Astrocyte (in vitro differentiated cells and primary cell): ENCODE data around the gene NCOA4. TPM values are rescaled to one million over a fixed set of nuclear protein-coding genes. Genes with fewer than 3 reads are reported as not detected.

ENCODE experiments used
- DNase-seq: peaks from one replicate; pipeline ENCODE4 v3.0.0-alpha.2; 2010; ENCODE audit warnings: low read depth
- FAIRE-seq: peaks from 2 replicates; lab custom pipeline; 2011; peaks lifted over from hg19 to GRCh38; lab: Jason Lieb, UNC
- H2AFZ ChIP-seq: 2 replicates; pipeline ENCODE4 v1.6.0; 2012; ENCODE audit warnings: low read depth, low read length, inconsistent platforms
- H3K27ac ChIP-seq: 2 replicates; pipeline ENCODE4 v1.5.1; 2011; ENCODE audit warnings: low read depth, low read length, inconsistent platforms
- H3K27me3 ChIP-seq: 2 replicates; pipeline ENCODE4 v1.6.0; 2011; ENCODE audit warnings: low read length, inconsistent platforms; ENCODE audit not compliant: insufficient read depth
- H3K36me3 ChIP-seq: 2 replicates; pipeline ENCODE4 v1.5.1; 2011; ENCODE audit warnings: low read length, inconsistent platforms; ENCODE audit not compliant: insufficient read depth
- H3K4me1 ChIP-seq: 2 replicates; pipeline ENCODE4 v1.5.1; 2011; ENCODE audit warnings: low read length, inconsistent platforms; ENCODE audit not compliant: insufficient read depth
- H3K4me2 ChIP-seq: 2 replicates; pipeline ENCODE4 v1.6.0; 2012; ENCODE audit warnings: low read length, inconsistent platforms
- H3K4me3 ChIP-seq: 2 replicates; pipeline ENCODE4 v1.5.1; 2011; ENCODE audit warnings: low read depth, mild to moderate bottlenecking, low read length, inconsistent platforms; ENCODE audit not compliant: insufficient read depth
- H3K79me2 ChIP-seq: 2 replicates; pipeline ENCODE4 v1.6.0; 2012; ENCODE audit warnings: mild to moderate bottlenecking, low read length, inconsistent platforms; ENCODE audit not compliant: insufficient read depth
- H3K9ac ChIP-seq: 2 replicates; pipeline ENCODE4 v1.6.0; 2012; ENCODE audit warnings: mild to moderate bottlenecking, low read length, inconsistent platforms
- H3K9me3 ChIP-seq: 2 replicates; pipeline ENCODE4 v1.5.1; 2012; ENCODE audit warnings: low read depth, mild to moderate bottlenecking, low read length, inconsistent platforms; ENCODE audit not compliant: insufficient read depth
- H4K20me1 ChIP-seq: 2 replicates; pipeline ENCODE4 v1.6.0; 2012; ENCODE audit warnings: low read length, inconsistent platforms; ENCODE audit not compliant: insufficient read depth
- H3K27ac Mint-ChIP-seq: one replicate; pipeline ENCODE4 v1.8.0; 2021; ENCODE audit warnings: mild to moderate bottlenecking, mixed read lengths; ENCODE audit not compliant: unreplicated experiment
- H3K27me3 Mint-ChIP-seq: one replicate; pipeline ENCODE4 v1.8.0; 2021; ENCODE audit warnings: low read depth, mixed read lengths; ENCODE audit not compliant: unreplicated experiment
- H3K36me3 Mint-ChIP-seq: one replicate; pipeline ENCODE4 v1.8.0; 2021; ENCODE audit warnings: low read depth, mixed read lengths; ENCODE audit not compliant: unreplicated experiment
- H3K4me1 Mint-ChIP-seq: one replicate; pipeline ENCODE4 v1.8.0; 2021; ENCODE audit warnings: low read depth, mixed read lengths; ENCODE audit not compliant: unreplicated experiment
- H3K4me3 Mint-ChIP-seq: one replicate; pipeline ENCODE4 v1.8.0; 2021; ENCODE audit warnings: mild to moderate bottlenecking, moderate library complexity, mixed read lengths; ENCODE audit not compliant: unreplicated experiment
- H3K9me3 Mint-ChIP-seq: one replicate; pipeline ENCODE4 v1.8.0; 2021; ENCODE audit warnings: mild to moderate bottlenecking, mixed read lengths; ENCODE audit not compliant: unreplicated experiment
- EZH2 ChIP-seq: IDR thresholded peaks from 2 replicates; pipeline ENCODE4 v1.6.1; 2012; ENCODE audit warnings: mild to moderate bottlenecking, low read length, inconsistent platforms; ENCODE audit not compliant: insufficient read depth
- total RNA-seq: library from RNA; stranded (reverse); gene quantifications from 2 replicates; pipeline ENCODE4 v1.2.1, GENCODE V29; 2021
- TF ChIP-seq, protein P1 (sequence below): IDR thresholded peaks from 2 replicates; pipeline ENCODE4 v1.5.1; 2011; ENCODE audit warnings: low read depth, mild to moderate bottlenecking, inconsistent platforms, low read length, moderate library complexity; ENCODE audit not compliant: insufficient read depth

Gene NCOA4
- total RNA-seq, 1 donor from 2014 or later: 120 TPM

DNA sequence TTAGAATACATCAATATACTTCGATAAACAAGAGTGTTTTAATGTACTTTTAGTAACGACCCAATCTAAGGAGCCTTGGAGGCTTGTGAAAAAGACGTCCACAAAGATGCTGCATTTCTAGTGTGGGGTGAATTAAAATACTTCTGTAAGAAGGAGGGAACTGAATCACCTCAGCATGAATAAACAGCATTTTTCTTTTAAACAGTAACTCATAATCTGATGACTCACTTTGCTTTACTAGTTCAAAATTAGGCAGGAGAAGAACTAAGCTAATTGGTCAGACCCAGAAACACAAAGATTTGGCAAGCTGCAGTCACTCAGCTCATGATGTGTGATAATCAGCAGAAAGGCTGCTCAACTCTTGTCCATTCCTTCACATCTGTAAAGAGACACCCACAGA is 24.2 kb downstream of the NCOA4 start:
- Histone ChIP-seq H3K36me3 (peaks cover 57% of the 10 kb centered on the region), H3K4me2 (peak overlapping the region; percentile 59), H3K9ac (peak overlapping the region; percentile 5), H2AFZ (no peak overlapping the region), H3K27ac (peak overlapping the region; percentile 43), H3K9me3 (no peaks in the 10 kb centered on the region), H3K79me2 (peaks cover 26% of the 10 kb centered on the region), H3K27me3 (no peaks in the 10 kb centered on the region), H4K20me1 (peaks cover 53% of the 10 kb centered on the region), H3K4me1 (peaks cover 9% of the 10 kb centered on the region), H3K4me3 (no peak overlapping the region)
- Mint-ChIP-seq H3K27ac (no peak overlapping the region), H3K36me3 (peaks cover 25% of the 10 kb centered on the region), H3K9me3 (no peaks in the 10 kb centered on the region), H3K4me3 (no peak overlapping the region), H3K27me3 (no peaks in the 10 kb centered on the region), H3K4me1 (peaks cover 13% of the 10 kb centered on the region)
- DNase-seq (peak; percentile 80), FAIRE-seq (no peak)
- TF ChIP-seq EZH2: no peak
- TF ChIP-seq, protein P1, sequence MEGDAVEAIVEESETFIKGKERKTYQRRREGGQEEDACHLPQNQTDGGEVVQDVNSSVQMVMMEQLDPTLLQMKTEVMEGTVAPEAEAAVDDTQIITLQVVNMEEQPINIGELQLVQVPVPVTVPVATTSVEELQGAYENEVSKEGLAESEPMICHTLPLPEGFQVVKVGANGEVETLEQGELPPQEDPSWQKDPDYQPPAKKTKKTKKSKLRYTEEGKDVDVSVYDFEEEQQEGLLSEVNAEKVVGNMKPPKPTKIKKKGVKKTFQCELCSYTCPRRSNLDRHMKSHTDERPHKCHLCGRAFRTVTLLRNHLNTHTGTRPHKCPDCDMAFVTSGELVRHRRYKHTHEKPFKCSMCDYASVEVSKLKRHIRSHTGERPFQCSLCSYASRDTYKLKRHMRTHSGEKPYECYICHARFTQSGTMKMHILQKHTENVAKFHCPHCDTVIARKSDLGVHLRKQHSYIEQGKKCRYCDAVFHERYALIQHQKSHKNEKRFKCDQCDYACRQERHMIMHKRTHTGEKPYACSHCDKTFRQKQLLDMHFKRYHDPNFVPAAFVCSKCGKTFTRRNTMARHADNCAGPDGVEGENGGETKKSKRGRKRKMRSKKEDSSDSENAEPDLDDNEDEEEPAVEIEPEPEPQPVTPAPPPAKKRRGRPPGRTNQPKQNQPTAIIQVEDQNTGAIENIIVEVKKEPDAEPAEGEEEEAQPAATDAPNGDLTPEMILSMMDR: no peak

DNA sequence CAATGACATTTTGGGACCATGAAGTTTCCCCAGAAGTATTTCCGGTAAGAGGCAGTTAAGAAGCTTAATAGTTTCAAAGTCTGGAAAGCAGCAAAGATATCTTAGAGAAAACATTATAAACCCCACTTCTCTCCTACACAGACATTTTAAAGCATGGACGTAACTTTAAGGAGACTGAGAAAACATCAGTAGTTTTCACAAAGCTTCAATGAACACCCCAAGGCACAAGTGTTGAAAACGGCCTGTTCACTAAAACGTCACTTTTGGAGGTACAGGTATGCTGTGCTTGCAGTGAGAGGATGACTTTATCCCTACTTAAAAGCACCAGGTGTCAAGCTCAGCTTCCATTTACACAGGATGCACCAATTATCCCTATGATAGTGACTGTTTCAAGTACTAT is 25.0 kb downstream of the NCOA4 start:
- Histone ChIP-seq H3K27ac (peak overlapping the region; percentile 39), H3K4me1 (peaks cover 9% of the 10 kb centered on the region), H3K9me3 (no peaks in the 10 kb centered on the region), H3K79me2 (peaks cover 26% of the 10 kb centered on the region), H4K20me1 (peaks cover 59% of the 10 kb centered on the region), H3K27me3 (no peaks in the 10 kb centered on the region), H2AFZ (no peak overlapping the region), H3K36me3 (peaks cover 54% of the 10 kb centered on the region), H3K9ac (no peak overlapping the region), H3K4me2 (no peak overlapping the region), H3K4me3 (no peak overlapping the region)
- no peak for FAIRE-seq
- Mint-ChIP-seq H3K4me3 (no peak overlapping the region), H3K4me1 (peaks cover 13% of the 10 kb centered on the region), H3K9me3 (no peaks in the 10 kb centered on the region), H3K27me3 (no peaks in the 10 kb centered on the region), H3K27ac (no peak overlapping the region), H3K36me3 (peaks cover 19% of the 10 kb centered on the region)
- no peak for DNase-seq
- TF ChIP-seq, protein P1: no peak
- TF ChIP-seq EZH2: no peak

DNA sequence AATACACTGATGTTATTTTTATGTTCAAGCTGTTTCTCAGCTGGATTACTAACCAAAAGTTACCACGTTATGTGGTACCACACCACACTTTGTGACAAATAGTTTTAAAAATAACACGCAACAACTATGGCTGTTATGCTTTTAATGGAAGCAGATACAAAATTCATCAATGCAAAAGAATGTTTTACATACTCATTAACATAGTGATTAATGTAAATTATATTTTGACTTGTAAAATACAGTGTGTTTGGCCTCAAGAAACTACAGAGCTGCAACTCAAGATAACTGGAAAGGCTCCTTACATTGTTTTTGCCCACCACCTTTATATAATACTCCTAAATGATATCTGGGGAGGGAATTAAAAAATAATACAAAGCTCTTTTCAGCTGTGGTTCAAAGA is 25.5 kb downstream of the NCOA4 start:
- Histone ChIP-seq H4K20me1 (peaks cover 59% of the 10 kb centered on the region), H3K79me2 (peaks cover 26% of the 10 kb centered on the region), H2AFZ (no peak overlapping the region), H3K4me3 (no peak overlapping the region), H3K36me3 (peaks cover 50% of the 10 kb centered on the region), H3K4me2 (no peak overlapping the region), H3K27ac (no peak overlapping the region), H3K4me1 (peaks cover 9% of the 10 kb centered on the region), H3K9ac (no peak overlapping the region), H3K27me3 (no peaks in the 10 kb centered on the region), H3K9me3 (no peaks in the 10 kb centered on the region)
- no peak for TF ChIP-seq EZH2
- TF ChIP-seq, protein P1: no peak
- no peak overlapping the region for H3K27ac Mint-ChIP-seq
- peaks cover 19% of the 10 kb centered on the region for H3K36me3 Mint-ChIP-seq
- no peak for FAIRE-seq
- no peak for DNase-seq
- H3K4me3 Mint-ChIP-seq: no peak overlapping the region
- peaks cover 13% of the 10 kb centered on the region for H3K4me1 Mint-ChIP-seq
- H3K9me3 Mint-ChIP-seq: no peaks in the 10 kb centered on the region
- no peaks in the 10 kb centered on the region for H3K27me3 Mint-ChIP-seq
